ENCODE data around the gene LRRN2. TPM values are rescaled to one million over a fixed set of nuclear protein-coding genes. Genes with fewer than 3 reads are reported as not detected.

The LRRN2 gene
- polyA plus RNA-seq, 1 donor from 2014 or later = 3.3 TPM

- no peak overlapping the region for H3K9ac ChIP-seq (ENCODE audit: low read length)
- H3K4me3 ChIP-seq (ENCODE audit: low read length) = no peak overlapping the region
- no peak overlapping the region for H3K4me2 ChIP-seq (ENCODE audit: low read length)
- no peak overlapping the region for H3K27ac ChIP-seq (ENCODE audit: low read length)
- H3K27me3 ChIP-seq (ENCODE audit: insufficient read depth, low read depth, low read length) = no peaks in the 10 kb centered on the region
- H3K9me3 ChIP-seq (ENCODE audit: low read length) = no peaks in the 10 kb centered on the region
- no peaks in the 10 kb centered on the region for H3K9me2 ChIP-seq (ENCODE audit: insufficient read depth, low read length)
- H3K36me3 ChIP-seq (ENCODE audit: insufficient read depth, low read length) = no peaks in the 10 kb centered on the region
- H4K20me1 ChIP-seq (ENCODE audit: insufficient read depth) = no peaks in the 10 kb centered on the region
- H2AFZ ChIP-seq (ENCODE audit: low read depth, low read length) = no peak overlapping the region
- H3F3A ChIP-seq (ENCODE audit: insufficient read depth, low read length, poor library complexity, severe bottlenecking) = no peaks in the 10 kb centered on the region
- TF ChIP-seq TAF1 (IDR thresholded peaks at IDR 0.05; ENCODE audit: low read depth) (no peak), SMC3 (conservative IDR thresholded peaks at IDR 0.05; ENCODE audit: poor library complexity) (no peak), CTCF (IDR thresholded peaks at IDR 0.05; ENCODE audit: poor library complexity, severe bottlenecking) (no peak), MXI1 (conservative IDR thresholded peaks at IDR 0.05; ENCODE audit: poor library complexity, severe bottlenecking) (no peak), EZH2 (IDR thresholded peaks at IDR 0.05; ENCODE audit: borderline replicate concordance, insufficient read depth, low read length, poor library complexity, severe bottlenecking) (no peak), RAD21 (conservative IDR thresholded peaks at IDR 0.05) (no peak), EP300 (conservative IDR thresholded peaks at IDR 0.05; ENCODE audit: poor library complexity, severe bottlenecking) (no peak), POLR2AphosphoS5 (IDR thresholded peaks at IDR 0.05) (no peak), REST (IDR thresholded peaks at IDR 0.05; ENCODE audit: borderline replicate concordance) (no peak)
- H3K79me2 ChIP-seq (replicated peaks; ENCODE audit: insufficient read depth, low read length) = no peaks in the 10 kb centered on the region
These were observed 40.9 kb upstream of the LRRN2 start for GRCh38 chr1:204726478-204726877.

- TF ChIP-seq RAD21 (conservative IDR thresholded peaks at IDR 0.05) (no peak), EZH2 (IDR thresholded peaks at IDR 0.05; ENCODE audit: borderline replicate concordance, insufficient read depth, low read length, poor library complexity, severe bottlenecking) (no peak), MXI1 (conservative IDR thresholded peaks at IDR 0.05; ENCODE audit: poor library complexity, severe bottlenecking) (no peak), CTCF (IDR thresholded peaks at IDR 0.05; ENCODE audit: poor library complexity, severe bottlenecking) (no peak), REST (IDR thresholded peaks at IDR 0.05; ENCODE audit: borderline replicate concordance) (no peak), POLR2AphosphoS5 (IDR thresholded peaks at IDR 0.05) (no peak), EP300 (conservative IDR thresholded peaks at IDR 0.05; ENCODE audit: poor library complexity, severe bottlenecking) (no peak), TAF1 (IDR thresholded peaks at IDR 0.05; ENCODE audit: low read depth) (no peak), SMC3 (conservative IDR thresholded peaks at IDR 0.05; ENCODE audit: poor library complexity) (no peak)
- no peaks in the 10 kb centered on the region for H3K27me3 ChIP-seq (ENCODE audit: insufficient read depth, low read depth, low read length)
- H2AFZ ChIP-seq (ENCODE audit: low read depth, low read length) = no peak overlapping the region
- no peaks in the 10 kb centered on the region for H3K9me3 ChIP-seq (ENCODE audit: low read length)
- H3K9me2 ChIP-seq (ENCODE audit: insufficient read depth, low read length) = no peaks in the 10 kb centered on the region
- no peaks in the 10 kb centered on the region for H3F3A ChIP-seq (ENCODE audit: insufficient read depth, low read length, poor library complexity, severe bottlenecking)
- no peaks in the 10 kb centered on the region for H3K79me2 ChIP-seq (replicated peaks; ENCODE audit: insufficient read depth, low read length)
- no peak overlapping the region for H3K4me3 ChIP-seq (ENCODE audit: low read length)
- no peaks in the 10 kb centered on the region for H3K36me3 ChIP-seq (ENCODE audit: insufficient read depth, low read length)
- no peak overlapping the region for H3K9ac ChIP-seq (ENCODE audit: low read length)
- no peaks in the 10 kb centered on the region for H4K20me1 ChIP-seq (ENCODE audit: insufficient read depth)
- no peak overlapping the region for H3K4me2 ChIP-seq (ENCODE audit: low read length)
- no peak overlapping the region for H3K27ac ChIP-seq (ENCODE audit: low read length)
These were observed 40.4 kb upstream of the LRRN2 start for GRCh38 chr1:204725821-204726448.
